Stomach (tissue), 9 donors: ENCODE results near the gene BRAF. TPM values are rescaled to one million over a fixed set of nuclear protein-coding genes. Genes with fewer than 3 reads are reported as not detected.
"Not testable (repeated sequence)": the region's sequence is repeated elsewhere in the genome, so short reads cannot be mapped to it uniquely, and the experiment has no call there.

Experiments
- DNase-seq, 2 donors: peaks; one replicate each; pipeline versions ENCODE4 v3.0.0 to v3.0.0-alpha.2; 2013 to 2019
- H3K27ac ChIP-seq, 5 donors: fragments of 200-600 bp in 4 of 5; sonication (generic) in 4 of 5; one replicate each; pipeline ENCODE4 v1.5.1; 2013 to 2019; ENCODE audit warnings: mild to moderate bottlenecking in 1 of 5, moderate library complexity in 1 of 5
- H3K27me3 ChIP-seq, 3 donors: fragments of 200-600 bp; sonication (generic); one replicate each; pipeline ENCODE4 v1.5.1; 2017 to 2019; ENCODE audit warnings: mixed run types in 1 of 3
- H3K36me3 ChIP-seq, 4 donors: fragments of 200-600 bp; sonication (generic); 1 replicate in 3 of 4; 2 replicates in 1 of 4; pipeline ENCODE4 v1.5.1; 2016 to 2019
- H3K4me1 ChIP-seq, 4 donors: fragments of 200-600 bp; sonication (generic); one replicate each; pipeline ENCODE4 v1.5.1; 2016 to 2019
- H3K4me3 ChIP-seq, 4 donors: fragments of 200-600 bp; sonication (generic) in 3 of 4; one replicate each; pipeline ENCODE4 v1.5.1; 2016 to 2019; ENCODE audit warnings: mild to moderate bottlenecking in 1 of 4
- H3K9me3 ChIP-seq, 4 donors: fragments of 200-600 bp; sonication (generic); one replicate each; pipeline ENCODE4 v1.5.1; 2016 to 2019
- CTCF ChIP-seq, 7 experiments: fragments of 450-650 bp in 4 of 7; fragments of 200-600 bp in 3 of 7; sonication (generic) in 3 of 7; IDR thresholded peaks; one replicate each; pipeline ENCODE4 v1.5.1; 2016 to 2019; ENCODE audit warnings: antibody characterized with exemption in 7 of 7, control low read depth in 2 of 7, mild to moderate bottlenecking in 1 of 7
- EP300 ChIP-seq: sonication (generic); formaldehyde crosslinking; IDR thresholded peaks from one replicate; pipeline ENCODE4 v1.6.1; 2017; ENCODE audit warnings: antibody characterized with exemption
- POLR2A ChIP-seq, 4 donors: fragments of 450-650 bp; IDR thresholded peaks; one replicate each; pipeline ENCODE4 v1.6.1; 2016; ENCODE audit warnings: antibody characterized with exemption in 4 of 4, control low read depth in 2 of 4, mild to moderate bottlenecking in 1 of 4, moderate library complexity in 1 of 4
- POLR2AphosphoS5 ChIP-seq, 3 donors: sonication (generic); formaldehyde crosslinking; IDR thresholded peaks; one replicate each; pipeline ENCODE4 v1.6.1; 2016; ENCODE audit warnings: antibody characterized with exemption in 3 of 3
- WGBS, 5 donors: extraction: QIAGEN DNeasy Blood & Tissue Kit in 3 of 5; methylation state at CpG; one replicate each; pipeline versions ENCODE4 v1.1.5 to v1.1.7; 2013 to 2018; 5-methylcytosine and 5-hydroxymethylcytosine counted together
- intact Hi-C: fragments of 100-400 bp; cut with DNase I; formaldehyde crosslinking; loops from one replicate; pipeline ENCODE4 v1.15.1; 2023; ENCODE audit warnings: low total_unique reads
- polyA plus RNA-seq, 3 donors: library from polyadenylated mRNA; stranded (reverse); fragments of 200-250 nt; gene quantifications; one replicate each; pipeline ENCODE4 v1.2.3, GENCODE V29; 2013
- total RNA-seq, 5 donors: library from RNA; depleted of rRNA; stranded (reverse); fragments of >200 nt; gene quantifications; one replicate each; pipeline versions ENCODE4 v1.1.0 to v1.2.3, GENCODE V29; 2014 to 2016
- donor health status: healthy with polysubstance abuse.
- donor health status: Bipolar disorder and iron deficiency.
- donor health status: healthy.

Gene BRAF
- total and polyA plus RNA-seq, 8 donors = 3.9 to 105 (median 33.3) TPM

- DNase-seq = peak in 1 of 2 donors; percentile 11
- Histone ChIP-seq H3K36me3 (peaks cover 20 to 69% (median 55%) of the 10 kb centered on the region in 4 donors), H3K4me3 (no peak overlapping the region), H3K27me3 (no peaks in the 10 kb centered on the region), H3K9me3 (no peaks in the 10 kb centered on the region), H3K4me1 (peaks cover 14 to 25% (median 19%) of the 10 kb centered on the region in 4 donors), H3K27ac (no peak overlapping the region)
- intact Hi-C loops = no loop called here
- no peak for TF ChIP-seq CTCF (IDR thresholded peaks at IDR 0.05)
- no peak for TF ChIP-seq POLR2AphosphoS5 (IDR thresholded peaks at IDR 0.05)
- no peak for TF ChIP-seq POLR2A (IDR thresholded peaks at IDR 0.05)
- TF ChIP-seq EP300 = no peak
- WGBS, 5 donors = 95 to 99% (median 98%) methylated on average over 7 of the region's 7 CpGs
Measured at GRCh38 chr7:140678816-140679130, 246.0 kb downstream of the BRAF start.

DNA sequence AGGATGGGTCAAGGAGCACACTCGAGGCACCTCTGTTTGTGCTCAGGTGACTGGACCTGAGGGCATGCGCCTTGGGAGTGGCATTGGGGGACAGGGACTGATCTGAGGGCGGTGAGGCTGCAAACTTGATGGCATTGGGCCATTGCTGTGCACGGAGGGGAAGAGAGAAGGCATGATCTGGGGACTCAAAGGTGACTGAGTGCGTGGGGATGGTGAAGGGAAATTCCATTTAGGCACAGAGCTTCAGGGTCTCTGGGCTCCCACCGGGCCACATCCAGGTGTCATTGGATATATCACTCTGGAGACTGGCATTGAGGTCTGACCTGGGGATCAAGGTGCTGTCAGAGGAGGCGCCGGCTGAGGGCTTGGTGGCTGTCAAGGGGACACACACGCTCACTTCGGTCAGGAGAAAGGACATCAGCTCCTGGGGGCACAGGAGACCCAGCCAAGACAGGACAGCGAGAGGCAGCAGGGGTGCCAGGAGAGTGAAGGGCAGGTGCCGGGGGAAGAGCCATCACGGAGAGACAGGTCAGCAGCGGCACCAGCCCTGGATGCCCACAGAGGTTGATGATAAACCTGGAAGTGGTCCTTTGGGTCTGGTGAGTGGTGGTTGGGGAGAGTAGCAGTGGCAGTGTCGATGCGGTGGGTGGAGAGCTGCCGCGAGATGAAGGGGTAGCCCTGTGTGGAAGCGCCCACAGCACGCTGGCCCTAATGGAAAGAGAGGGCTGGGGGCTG, 246.5 kb downstream of the BRAF start:
- Histone ChIP-seq H3K9me3 (no peaks in the 10 kb centered on the region), H3K36me3 (peaks cover 20 to 64% (median 51%) of the 10 kb centered on the region in 4 donors), H3K27me3 (no peaks in the 10 kb centered on the region), H3K4me1 (peaks cover 16 to 31% (median 24%) of the 10 kb centered on the region in 4 donors), H3K4me3 (no peak overlapping the region), H3K27ac (no peak overlapping the region)
- TF ChIP-seq POLR2A (IDR thresholded peaks at IDR 0.05) = no peak
- no peak for TF ChIP-seq EP300
- TF ChIP-seq CTCF (IDR thresholded peaks at IDR 0.05) = no peak
- no peak for TF ChIP-seq POLR2AphosphoS5 (IDR thresholded peaks at IDR 0.05)
- 93 to 97% (median 95%) methylated on average over 20 of the region's 20 CpGs for WGBS, 5 donors
- DNase-seq = peak in 1 of 2 donors; percentile 20
- intact Hi-C loops = no loop called here

- Histone ChIP-seq H3K4me1 (peaks cover 17 to 33% (median 26%) of the 10 kb centered on the region in 4 donors), H3K9me3 (no peaks in the 10 kb centered on the region), H3K36me3 (peaks cover 20 to 56% (median 48%) of the 10 kb centered on the region in 4 donors), H3K4me3 (no peak overlapping the region), H3K27me3 (no peaks in the 10 kb centered on the region), H3K27ac (no peak overlapping the region)
- intact Hi-C loops = no loop called here
- no peak for TF ChIP-seq CTCF (IDR thresholded peaks at IDR 0.05)
- no peak for TF ChIP-seq EP300
- no peak for TF ChIP-seq POLR2A (IDR thresholded peaks at IDR 0.05)
- TF ChIP-seq POLR2AphosphoS5 (IDR thresholded peaks at IDR 0.05) = no peak
- no peak for DNase-seq
- WGBS, 5 donors = 86 to 96% (median 94%) methylated on average over 3 of the region's 3 CpGs
Measured at GRCh38 chr7:140677496-140677895, 247.2 kb downstream of the BRAF start.

GRCh38 chr7:140676956-140677355, 247.8 kb downstream of the BRAF start:
- H3K27ac ChIP-seq, H3K4me3 ChIP-seq, intact Hi-C loops, H3K27me3 ChIP-seq, H3K9me3 ChIP-seq: not testable (repeated sequence)
- Histone ChIP-seq H3K4me1 (peaks cover 23 to 38% (median 31%) of the 10 kb centered on the region in 4 donors), H3K36me3 (peaks cover 17 to 51% (median 44%) of the 10 kb centered on the region in 4 donors)
- 93 to 96% (median 93%) methylated on average over 11 of the region's 11 CpGs for whole genome bisulfite sequencing, 5 donors
- peak in 1 of 2 donors; percentile 10 for DNase-seq

DNA sequence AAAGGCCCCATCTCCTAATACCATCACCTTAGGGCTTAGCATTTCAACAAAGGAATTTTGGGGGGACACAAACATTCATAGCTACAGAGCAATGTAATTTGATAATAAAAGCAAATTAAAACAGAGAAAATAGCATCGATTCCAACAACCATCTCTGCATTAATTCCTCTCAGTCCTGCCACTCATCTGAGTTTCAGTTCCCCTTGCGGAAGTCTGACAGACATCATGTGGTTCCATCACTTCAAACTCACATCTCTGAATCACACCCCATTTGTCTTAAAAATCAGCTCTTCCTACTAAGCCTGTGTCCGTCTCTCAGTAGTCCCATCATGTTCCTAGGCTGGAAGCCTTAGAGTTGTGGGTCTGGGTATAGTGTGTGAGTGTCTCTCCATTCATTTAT, 248.4 kb downstream of the BRAF start:
- H3K4me3 ChIP-seq = no peak overlapping the region
- H3K27ac ChIP-seq = no peak overlapping the region
- H3K4me1 ChIP-seq = peaks cover 25 to 38% (median 32%) of the 10 kb centered on the region in 4 donors
- H3K27me3 ChIP-seq = no peaks in the 10 kb centered on the region
- TF ChIP-seq CTCF (IDR thresholded peaks at IDR 0.05) (no peak), EP300 (no peak), POLR2AphosphoS5 (IDR thresholded peaks at IDR 0.05) (no peak), POLR2A (IDR thresholded peaks at IDR 0.05) (no peak)
- intact Hi-C loops = no loop called here
- peaks cover 11 to 45% (median 37%) of the 10 kb centered on the region in 4 donors for H3K36me3 ChIP-seq
- DNase-seq = no peak
- 80 to 90% (median 86%) methylated on average over 3 of the region's 3 CpGs for WGBS, 5 donors
- H3K9me3 ChIP-seq = no peaks in the 10 kb centered on the region
